Tibial nerve (tissue), 4 donors: ENCODE results near the gene TTC38.

Experiments
- EP300 ChIP-seq, 2 donors: sonication (generic); formaldehyde crosslinking; IDR thresholded peaks; one replicate each; pipeline ENCODE4 v1.6.1; 2017; ENCODE audit warnings: antibody characterized with exemption in 2 of 2, mild to moderate bottlenecking in 1 of 2
- POLR2A ChIP-seq, 2 donors: fragments of 450-650 bp; IDR thresholded peaks; one replicate each; pipeline ENCODE4 v1.6.1; 2017; ENCODE audit warnings: antibody characterized with exemption in 2 of 2, mild to moderate bottlenecking in 2 of 2, moderate library complexity in 2 of 2
- TF ChIP-seq, protein P1 (sequence below), 5 experiments: fragments of 200-600 bp in 3 of 5; fragments of 450-650 bp in 2 of 5; sonication (generic) in 3 of 5; IDR thresholded peaks; one replicate each; pipeline ENCODE4 v1.5.1; 2016 to 2019; ENCODE audit warnings: antibody characterized with exemption in 5 of 5, mild to moderate bottlenecking in 3 of 5, moderate library complexity in 2 of 5

DNA sequence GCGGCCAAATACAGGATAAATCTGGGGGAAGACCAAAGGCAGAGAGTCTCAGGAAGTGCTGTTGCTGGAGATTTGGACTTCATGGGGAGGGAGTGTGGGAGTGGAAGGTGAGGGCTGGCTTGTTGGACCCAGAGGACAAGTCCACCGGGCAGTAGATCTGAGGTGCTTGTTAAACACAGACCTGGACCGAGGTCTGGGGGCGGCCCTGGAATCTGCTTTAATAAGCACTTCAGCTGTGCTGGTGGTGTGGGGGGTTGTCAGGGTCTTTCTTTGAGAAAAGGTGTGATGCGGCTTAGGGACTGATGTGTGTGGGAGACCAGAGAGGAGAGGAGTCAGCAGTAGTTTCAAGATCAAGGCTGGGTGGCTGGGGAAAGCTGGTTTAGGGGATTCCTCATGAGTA is 72.1 kb downstream of the TTC38 start:
- no peak for TF ChIP-seq EP300 (IDR thresholded peaks at IDR 0.05)
- TF ChIP-seq, protein P1, sequence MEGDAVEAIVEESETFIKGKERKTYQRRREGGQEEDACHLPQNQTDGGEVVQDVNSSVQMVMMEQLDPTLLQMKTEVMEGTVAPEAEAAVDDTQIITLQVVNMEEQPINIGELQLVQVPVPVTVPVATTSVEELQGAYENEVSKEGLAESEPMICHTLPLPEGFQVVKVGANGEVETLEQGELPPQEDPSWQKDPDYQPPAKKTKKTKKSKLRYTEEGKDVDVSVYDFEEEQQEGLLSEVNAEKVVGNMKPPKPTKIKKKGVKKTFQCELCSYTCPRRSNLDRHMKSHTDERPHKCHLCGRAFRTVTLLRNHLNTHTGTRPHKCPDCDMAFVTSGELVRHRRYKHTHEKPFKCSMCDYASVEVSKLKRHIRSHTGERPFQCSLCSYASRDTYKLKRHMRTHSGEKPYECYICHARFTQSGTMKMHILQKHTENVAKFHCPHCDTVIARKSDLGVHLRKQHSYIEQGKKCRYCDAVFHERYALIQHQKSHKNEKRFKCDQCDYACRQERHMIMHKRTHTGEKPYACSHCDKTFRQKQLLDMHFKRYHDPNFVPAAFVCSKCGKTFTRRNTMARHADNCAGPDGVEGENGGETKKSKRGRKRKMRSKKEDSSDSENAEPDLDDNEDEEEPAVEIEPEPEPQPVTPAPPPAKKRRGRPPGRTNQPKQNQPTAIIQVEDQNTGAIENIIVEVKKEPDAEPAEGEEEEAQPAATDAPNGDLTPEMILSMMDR (IDR thresholded peaks at IDR 0.05), result no peak
- no peak for TF ChIP-seq POLR2A (IDR thresholded peaks at IDR 0.05)
